DOHH2 (cell line): ENCODE results near the gene UNC13A.

Experiments
- CTCF ChIP-seq: fragments of 200-600 bp; sonication (generic); IDR thresholded peaks from one replicate; pipeline ENCODE4 v1.5.1; 2014; ENCODE audit warnings: antibody characterized with exemption, mild to moderate bottlenecking, low read depth, low read length; ENCODE audit not compliant: poor library complexity, severe bottlenecking
- EZH2phosphoT487 ChIP-seq: fragments of 200-600 bp; sonication (generic); IDR thresholded peaks from 2 replicates; pipeline ENCODE4 v1.6.1; 2017; ENCODE audit warnings: borderline replicate concordance, mild to moderate bottlenecking, antibody characterized with exemption, low read length, moderate library complexity, mixed read lengths

DNA sequence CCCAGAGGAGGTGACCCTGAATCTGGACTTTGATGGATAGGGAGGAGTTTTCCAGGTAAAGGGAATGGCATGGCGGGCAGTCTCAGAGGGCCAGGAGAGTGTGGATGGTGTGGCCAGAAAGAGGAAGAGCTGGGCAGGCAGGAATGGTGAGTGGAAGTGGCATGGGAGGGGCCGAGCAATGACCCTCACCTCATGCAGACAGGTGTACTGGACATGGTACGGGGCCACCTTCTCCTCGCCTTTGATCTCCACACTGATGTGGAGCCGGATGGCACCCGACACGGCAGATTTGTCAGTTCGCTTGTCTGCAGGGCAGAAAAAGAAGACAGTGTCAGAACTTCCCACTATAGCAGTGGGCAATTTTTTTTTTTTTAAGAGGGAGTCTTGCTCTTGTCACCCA is 45.5 kb downstream of the UNC13A start:
- TF ChIP-seq CTCF (no peak), EZH2phosphoT487 (no peak)
